ENCODE measurements around the gene FBXW10B.
"Not testable (repeated sequence)": the region's sequence is repeated elsewhere in the genome, so short reads cannot be mapped to it uniquely, and the experiment has no call there.

The FBXW10B gene

DNA sequence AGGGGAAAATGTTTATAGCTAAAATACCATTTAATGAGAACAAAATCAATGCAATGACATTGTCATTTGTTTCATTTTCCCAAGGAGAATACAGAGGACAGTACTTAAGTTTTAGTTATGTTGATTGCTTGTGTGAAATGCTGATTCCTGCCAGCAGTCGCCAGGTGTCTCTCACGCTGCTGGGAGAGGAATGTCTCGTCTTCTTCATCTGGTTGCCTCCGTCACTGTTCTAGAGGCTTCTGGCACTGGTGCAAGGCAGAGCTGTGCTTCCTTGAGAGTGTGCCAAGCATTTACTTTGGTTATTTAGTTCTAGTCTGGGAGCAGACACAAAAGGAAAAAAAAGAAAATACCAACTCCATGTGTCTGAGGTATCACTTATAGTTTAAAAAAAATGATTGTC is 45.6 kb downstream of the FBXW10B start:
- not testable (repeated sequence) for H3K4me3 ChIP-seq (ENCODE audit: low read length)
- peak; percentile 7 for DNase-seq (ENCODE audit: low read depth, low spot score)
